ENCODE data around the gene HMGA1. TPM values are rescaled to one million over a fixed set of nuclear protein-coding genes. Genes with fewer than 3 reads are reported as not detected.
"Not testable (repeated sequence)": the region's sequence is repeated elsewhere in the genome, so short reads cannot be mapped to it uniquely, and the experiment has no call there.

Gene HMGA1
- total and polyA plus RNA-seq, 2 experiments from 2014 or later, result 243 to 332 TPM

GRCh38 chr6:34260576-34261267 lies 24.0 kb downstream of the HMGA1 start:
- TF ChIP-seq EZH2 (IDR thresholded peaks at IDR 0.05; ENCODE audit: insufficient read depth, poor library complexity, severe bottlenecking) (no peak), EZH2phosphoT487 (IDR thresholded peaks at IDR 0.05; ENCODE audit: insufficient read depth, low read depth) (no peak)
- no peak overlapping the region for H3K27ac ChIP-seq
- in situ Hi-C loops (cut with MboI), result no loop called here
- H3K4me2 ChIP-seq (ENCODE audit: unreplicated experiment), result no peak overlapping the region
- no peaks in the 10 kb centered on the region for H4K20me1 ChIP-seq (ENCODE audit: insufficient read depth)
- H3K27me3 ChIP-seq (replicated peaks; ENCODE audit: insufficient read depth), result no peaks in the 10 kb centered on the region
- no peak overlapping the region for H3K4me3 ChIP-seq
- no peaks in the 10 kb centered on the region for H3K9me3 ChIP-seq (ENCODE audit: low read depth)
- H3K79me2 ChIP-seq (ENCODE audit: insufficient read depth), result no peaks in the 10 kb centered on the region
- no peaks in the 10 kb centered on the region for H3F3A ChIP-seq (ENCODE audit: insufficient read depth)
- no peaks in the 10 kb centered on the region for H3K4me1 ChIP-seq (ENCODE audit: insufficient read depth)
- H2AFZ ChIP-seq, result no peak overlapping the region
- 79 to 80% methylated on average over 17 of the region's 17 CpGs for WGBS, 2 experiments (ENCODE audit: low coverage in 1 of 2, low lambda C conversion rate in 2 of 2, missing lambda C conversion rate in 2 of 2)
- H3K36me3 ChIP-seq (ENCODE audit: low read depth), result no peaks in the 10 kb centered on the region; the same call in 1 of the 2 replicates
- DNase-seq, result no peak
- H3K9ac ChIP-seq, result no peak overlapping the region
- no peaks in the 10 kb centered on the region for H3K9me2 ChIP-seq (ENCODE audit: insufficient read depth)

- H3K9me3 ChIP-seq (ENCODE audit: low read depth); H3K4me1 ChIP-seq (ENCODE audit: insufficient read depth); H4K20me1 ChIP-seq (ENCODE audit: insufficient read depth); H3K27ac ChIP-seq; H3K9ac ChIP-seq; H3K4me3 ChIP-seq; H3K36me3 ChIP-seq (ENCODE audit: low read depth); H3K79me2 ChIP-seq (ENCODE audit: insufficient read depth); DNase-seq; H3F3A ChIP-seq (ENCODE audit: insufficient read depth); H3K4me2 ChIP-seq (ENCODE audit: unreplicated experiment); H3K27me3 ChIP-seq (replicated peaks; ENCODE audit: insufficient read depth); H3K9me2 ChIP-seq (ENCODE audit: insufficient read depth); in situ Hi-C loops (cut with MboI); H2AFZ ChIP-seq: not testable (repeated sequence)
- WGBS, 2 experiments (ENCODE audit: low coverage in 1 of 2, low lambda C conversion rate in 2 of 2, missing lambda C conversion rate in 2 of 2), result 92% methylated on average over 23 of the region's 23 CpGs
Measured at GRCh38 chr6:34263484-34263883, 26.8 kb downstream of the HMGA1 start.

- in situ Hi-C loops (cut with MboI), result no loop called here
- no peak for DNase-seq
- Histone ChIP-seq H3K4me1 (ENCODE audit: insufficient read depth) (no peaks in the 10 kb centered on the region), H3K9ac (no peak overlapping the region), H3K4me2 (ENCODE audit: unreplicated experiment) (no peak overlapping the region), H2AFZ (no peak overlapping the region), H3F3A (ENCODE audit: insufficient read depth) (no peaks in the 10 kb centered on the region), H3K36me3 (ENCODE audit: low read depth) (no peaks in the 10 kb centered on the region; the same call in 1 of the 2 replicates), H3K9me2 (ENCODE audit: insufficient read depth) (no peaks in the 10 kb centered on the region), H3K27ac (no peak overlapping the region), H4K20me1 (ENCODE audit: insufficient read depth) (no peaks in the 10 kb centered on the region), H3K9me3 (ENCODE audit: low read depth) (no peaks in the 10 kb centered on the region), H3K79me2 (ENCODE audit: insufficient read depth) (no peaks in the 10 kb centered on the region), H3K4me3 (no peak overlapping the region), H3K27me3 (replicated peaks; ENCODE audit: insufficient read depth) (no peaks in the 10 kb centered on the region)
- 100% methylated on average over 2 of the region's 2 CpGs for WGBS, 2 experiments (ENCODE audit: low coverage in 1 of 2, low lambda C conversion rate in 2 of 2, missing lambda C conversion rate in 2 of 2)
- no peak for TF ChIP-seq EZH2phosphoT487 (IDR thresholded peaks at IDR 0.05; ENCODE audit: insufficient read depth, low read depth)
- TF ChIP-seq EZH2 (IDR thresholded peaks at IDR 0.05; ENCODE audit: insufficient read depth, poor library complexity, severe bottlenecking), result no peak
Measured at GRCh38 chr6:34267746-34268145, 31.1 kb downstream of the HMGA1 start.

GRCh38 chr6:34269132-34269531 lies 32.5 kb downstream of the HMGA1 start:
- DNase-seq; H3K4me3 ChIP-seq; H2AFZ ChIP-seq; H3F3A ChIP-seq (ENCODE audit: insufficient read depth); H3K9ac ChIP-seq; H3K4me1 ChIP-seq (ENCODE audit: insufficient read depth); H3K27me3 ChIP-seq (replicated peaks; ENCODE audit: insufficient read depth); H4K20me1 ChIP-seq (ENCODE audit: insufficient read depth); in situ Hi-C loops (cut with MboI); H3K4me2 ChIP-seq (ENCODE audit: unreplicated experiment); H3K9me3 ChIP-seq (ENCODE audit: low read depth); H3K36me3 ChIP-seq (ENCODE audit: low read depth); H3K79me2 ChIP-seq (ENCODE audit: insufficient read depth); H3K9me2 ChIP-seq (ENCODE audit: insufficient read depth); H3K27ac ChIP-seq: not testable (repeated sequence)
- 89 to 95% methylated on average over 14 to 16 of the region's 25 CpGs for WGBS, 2 experiments (ENCODE audit: low coverage in 1 of 2, low lambda C conversion rate in 2 of 2, missing lambda C conversion rate in 2 of 2)

- H3K9ac ChIP-seq; H3K4me1 ChIP-seq (ENCODE audit: insufficient read depth); H3K36me3 ChIP-seq (ENCODE audit: low read depth); H3K79me2 ChIP-seq (ENCODE audit: insufficient read depth); H3F3A ChIP-seq (ENCODE audit: insufficient read depth); H3K27ac ChIP-seq; H3K9me3 ChIP-seq (ENCODE audit: low read depth); in situ Hi-C loops (cut with MboI); H3K4me2 ChIP-seq (ENCODE audit: unreplicated experiment); DNase-seq; H3K27me3 ChIP-seq (replicated peaks; ENCODE audit: insufficient read depth); H3K9me2 ChIP-seq (ENCODE audit: insufficient read depth); H3K4me3 ChIP-seq; H4K20me1 ChIP-seq (ENCODE audit: insufficient read depth); H2AFZ ChIP-seq: not testable (repeated sequence)
- 83% methylated on average over 17 of the region's 17 CpGs for WGBS, 2 experiments (ENCODE audit: low coverage in 1 of 2, low lambda C conversion rate in 2 of 2, missing lambda C conversion rate in 2 of 2)
Measured at GRCh38 chr6:34269658-34270341, 33.1 kb downstream of the HMGA1 start.
